Trophoblast cell (in vitro differentiated cells and primary cell): Measurements from ENCODE around the gene IMP4.
A peak's percentile ranks its signal among the peaks of the same experiment; 100 is the strongest.

Experiments
- DNase-seq, 2 donors: peaks; one replicate each; pipeline ENCODE4 v3.0.0-alpha.2; 2016
- H2AFZ ChIP-seq: 2 replicates; pipeline ENCODE4 v1.6.1; 2013; ENCODE audit warnings: low read length, moderate library complexity, mild to moderate bottlenecking; ENCODE audit not compliant: insufficient read depth, poor library complexity
- H2AK5ac ChIP-seq: 2 replicates; pipeline ENCODE4 v1.6.1; 2013; ENCODE audit warnings: mild to moderate bottlenecking, low read length
- H2BK120ac ChIP-seq: 2 replicates; pipeline ENCODE4 v1.6.1; 2013; ENCODE audit warnings: low read length, mild to moderate bottlenecking, moderate library complexity; ENCODE audit not compliant: insufficient read depth, poor library complexity
- H2BK12ac ChIP-seq: 2 replicates; pipeline ENCODE4 v1.6.1; 2013; ENCODE audit warnings: mild to moderate bottlenecking, low read length, moderate library complexity
- H2BK5ac ChIP-seq: 2 replicates; pipeline ENCODE4 v1.6.1; 2013; ENCODE audit warnings: low read length, low read depth, moderate library complexity, mild to moderate bottlenecking; ENCODE audit not compliant: poor library complexity
- H3K14ac ChIP-seq: 2 replicates; pipeline ENCODE4 v1.6.1; 2013; ENCODE audit warnings: mild to moderate bottlenecking, low read length
- H3K18ac ChIP-seq: 2 replicates; pipeline ENCODE4 v1.6.1; 2013; ENCODE audit warnings: mild to moderate bottlenecking, low read length
- H3K23ac ChIP-seq: 2 replicates; pipeline ENCODE4 v1.6.1; 2013; ENCODE audit warnings: low read length
- H3K27ac ChIP-seq: 2 replicates; pipeline ENCODE4 v1.5.1; 2013; ENCODE audit warnings: low read depth, mild to moderate bottlenecking, inconsistent platforms, low read length, moderate library complexity
- H3K27me3 ChIP-seq: 2 replicates; pipeline ENCODE4 v1.6.1; 2013; ENCODE audit warnings: inconsistent platforms, mild to moderate bottlenecking, low read length, moderate library complexity; ENCODE audit not compliant: insufficient read depth
- H3K36me3 ChIP-seq, 2 experiments: 1 replicate in 1 of 2; 2 replicates in 1 of 2; pipeline ENCODE4 v1.6.1; 2013; ENCODE audit warnings: low read length in 2 of 2, mild to moderate bottlenecking in 2 of 2, moderate library complexity in 1 of 2; ENCODE audit not compliant: insufficient read depth in 2 of 2, control insufficient read depth in 1 of 2
- H3K4ac ChIP-seq: 2 replicates; pipeline ENCODE4 v1.6.1; 2013; ENCODE audit warnings: low read depth, mild to moderate bottlenecking, low read length, moderate library complexity
- H3K4me1 ChIP-seq, 2 experiments: 1 replicate in 1 of 2; 2 replicates in 1 of 2; pipeline ENCODE4 v1.6.1; 2013; ENCODE audit warnings: low read length in 2 of 2, mild to moderate bottlenecking in 2 of 2, moderate library complexity in 1 of 2; ENCODE audit not compliant: insufficient read depth in 2 of 2, control insufficient read depth in 1 of 2
- H3K4me2 ChIP-seq: 2 replicates; pipeline ENCODE4 v1.6.1; 2013; ENCODE audit warnings: inconsistent platforms, mild to moderate bottlenecking, low read length, moderate library complexity
- H3K4me3 ChIP-seq: 2 replicates; pipeline ENCODE4 v1.5.1; 2013; ENCODE audit warnings: mild to moderate bottlenecking, low read depth, low read length, inconsistent platforms
- H3K79me1 ChIP-seq: one replicate; pipeline ENCODE4 v1.6.1; 2013; ENCODE audit warnings: low read length
- H3K79me2 ChIP-seq: 2 replicates; pipeline ENCODE4 v1.6.1; 2013; ENCODE audit warnings: low read length, mild to moderate bottlenecking; ENCODE audit not compliant: control insufficient read depth, insufficient read depth, poor library complexity
- H3K9ac ChIP-seq: 2 replicates; pipeline ENCODE4 v1.6.1; 2013; ENCODE audit warnings: mild to moderate bottlenecking, low read length
- H3K9me3 ChIP-seq: 2 replicates; pipeline ENCODE4 v1.6.1; 2013; ENCODE audit warnings: low read depth, mild to moderate bottlenecking, control low read depth, inconsistent platforms, low read length; ENCODE audit not compliant: insufficient read depth
- H4K12ac ChIP-seq: 2 replicates; pipeline ENCODE4 v1.6.1; 2013; ENCODE audit warnings: low read depth, mild to moderate bottlenecking, low read length, moderate library complexity
- H4K8ac ChIP-seq: 2 replicates; pipeline ENCODE4 v1.6.1; 2013; ENCODE audit warnings: low read depth, mild to moderate bottlenecking, low read length, moderate library complexity
- H4K91ac ChIP-seq: one replicate; pipeline ENCODE4 v1.6.1; 2013; ENCODE audit warnings: low read depth, mild to moderate bottlenecking, low read length, moderate library complexity
- WGBS: extraction: QIAGEN DNeasy Blood & Tissue Kit; methylation state at CpG from one replicate; pipeline ENCODE4 v1.1.7; 2013; ENCODE audit warnings: missing lambda C conversion rate; ENCODE audit not compliant: insufficient read length, insufficient coverage; ENCODE audit errors: extremely low coverage; 5-methylcytosine and 5-hydroxymethylcytosine counted together

Gene IMP4

GRCh38 chr2:130336877-130337734 is 5.6 kb upstream of the IMP4 start:
- Histone ChIP-seq H3K4me3 (peak overlapping the region; percentile 76), H2BK5ac (no peak overlapping the region), H3K4me2 (peak overlapping the region; percentile 70), H2AFZ (peak overlapping the region; percentile 32), H3K4me1 (peaks cover 3% of the 10 kb centered on the region in 2 experiments), H4K12ac (no peak overlapping the region), H3K36me3 (peaks cover 2 to 9% of the 10 kb centered on the region in 2 experiments), H3K9ac (no peak overlapping the region), H3K79me1 (peaks cover 2% of the 10 kb centered on the region), H2AK5ac (no peak overlapping the region), H2BK120ac (no peak overlapping the region), H3K27me3 (no peaks in the 10 kb centered on the region), H3K4ac (no peak overlapping the region), H3K23ac (no peak overlapping the region), H3K9me3 (no peaks in the 10 kb centered on the region), H3K79me2 (no peaks in the 10 kb centered on the region), H4K8ac (no peak overlapping the region), H4K91ac (no peak overlapping the region), H2BK12ac (no peak overlapping the region), H3K27ac (no peak overlapping the region), H3K14ac (no peak overlapping the region), H3K18ac (no peak overlapping the region)
- peak; percentile 81 to 84 for DNase-seq
- no CpG with 5 or more reads among the region's 29 CpGs for WGBS

DNA sequence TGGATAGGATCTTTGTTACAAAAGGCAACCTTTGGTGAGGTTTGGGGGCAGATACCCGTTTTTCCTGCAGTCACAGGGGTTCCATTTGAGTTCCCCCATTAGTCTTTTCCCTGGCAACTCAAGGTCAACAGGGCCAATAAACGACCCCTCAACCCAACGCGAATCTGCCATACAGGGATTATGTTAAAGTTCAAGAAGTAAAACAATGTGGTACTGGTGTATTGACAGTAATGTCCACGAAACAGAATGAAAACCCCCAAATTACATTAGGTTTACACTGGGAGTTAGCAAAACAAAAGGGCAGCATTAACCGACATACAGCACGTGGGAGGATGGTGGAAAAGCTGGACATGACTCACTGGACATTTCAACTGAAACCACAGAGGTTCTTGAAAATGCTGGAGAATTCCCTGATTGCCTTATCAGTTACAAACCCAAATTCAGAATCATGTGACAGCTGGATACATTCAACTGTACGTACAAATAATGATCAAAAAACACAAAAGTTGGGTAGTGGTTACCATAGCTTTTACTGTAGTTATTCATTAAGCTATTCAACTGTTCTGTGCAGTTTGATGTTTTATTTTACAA is 4.9 kb upstream of the IMP4 start:
- Histone ChIP-seq H2BK120ac (no peak overlapping the region), H2AK5ac (no peak overlapping the region), H3K4me2 (peak overlapping the region; percentile 70), H3K4ac (no peak overlapping the region), H4K12ac (no peak overlapping the region), H3K23ac (no peak overlapping the region), H4K8ac (no peak overlapping the region), H2BK12ac (no peak overlapping the region), H2AFZ (peak overlapping the region; percentile 32), H4K91ac (no peak overlapping the region), H3K79me2 (no peaks in the 10 kb centered on the region), H2BK5ac (no peak overlapping the region), H3K4me3 (no peak overlapping the region), H3K14ac (no peak overlapping the region), H3K27ac (no peak overlapping the region), H3K4me1 (no peaks in the 10 kb centered on the region), H3K18ac (no peak overlapping the region), H3K36me3 (peaks cover 2 to 9% of the 10 kb centered on the region in 2 experiments), H3K9me3 (no peaks in the 10 kb centered on the region), H3K27me3 (no peaks in the 10 kb centered on the region), H3K79me1 (peaks cover 3% of the 10 kb centered on the region), H3K9ac (no peak overlapping the region)
- peak in 1 of 2 donors; percentile 5 for DNase-seq
- WGBS: no CpG with 5 or more reads among the region's 8 CpGs

- H3K9me3 ChIP-seq: no peaks in the 10 kb centered on the region
- H3K4me1 ChIP-seq: peaks cover 3 to 4% of the 10 kb centered on the region in 2 experiments
- H2BK12ac ChIP-seq: no peak overlapping the region
- no CpG with 5 or more reads among the region's 12 CpGs for WGBS
- H4K8ac ChIP-seq: no peak overlapping the region
- no peak overlapping the region for H3K4me2 ChIP-seq
- H3K18ac ChIP-seq: no peak overlapping the region
- DNase-seq: no peak
- no peak overlapping the region for H3K4me3 ChIP-seq
- no peak overlapping the region for H2AK5ac ChIP-seq
- no peak overlapping the region for H2BK120ac ChIP-seq
- no peaks in the 10 kb centered on the region for H3K27me3 ChIP-seq
- H3K9ac ChIP-seq: no peak overlapping the region
- no peak overlapping the region for H4K91ac ChIP-seq
- peaks cover 2 to 9% of the 10 kb centered on the region in 2 experiments for H3K36me3 ChIP-seq
- H2BK5ac ChIP-seq: no peak overlapping the region
- no peak overlapping the region for H3K14ac ChIP-seq
- H4K12ac ChIP-seq: no peak overlapping the region
- H2AFZ ChIP-seq: no peak overlapping the region
- peaks cover 2% of the 10 kb centered on the region for H3K79me2 ChIP-seq
- H3K23ac ChIP-seq: no peak overlapping the region
- no peak overlapping the region for H3K27ac ChIP-seq
- no peak overlapping the region for H3K4ac ChIP-seq
- H3K79me1 ChIP-seq: peaks cover 6% of the 10 kb centered on the region
These were observed 3.8 kb upstream of the IMP4 start for GRCh38 chr2:130338793-130339345.

DNA sequence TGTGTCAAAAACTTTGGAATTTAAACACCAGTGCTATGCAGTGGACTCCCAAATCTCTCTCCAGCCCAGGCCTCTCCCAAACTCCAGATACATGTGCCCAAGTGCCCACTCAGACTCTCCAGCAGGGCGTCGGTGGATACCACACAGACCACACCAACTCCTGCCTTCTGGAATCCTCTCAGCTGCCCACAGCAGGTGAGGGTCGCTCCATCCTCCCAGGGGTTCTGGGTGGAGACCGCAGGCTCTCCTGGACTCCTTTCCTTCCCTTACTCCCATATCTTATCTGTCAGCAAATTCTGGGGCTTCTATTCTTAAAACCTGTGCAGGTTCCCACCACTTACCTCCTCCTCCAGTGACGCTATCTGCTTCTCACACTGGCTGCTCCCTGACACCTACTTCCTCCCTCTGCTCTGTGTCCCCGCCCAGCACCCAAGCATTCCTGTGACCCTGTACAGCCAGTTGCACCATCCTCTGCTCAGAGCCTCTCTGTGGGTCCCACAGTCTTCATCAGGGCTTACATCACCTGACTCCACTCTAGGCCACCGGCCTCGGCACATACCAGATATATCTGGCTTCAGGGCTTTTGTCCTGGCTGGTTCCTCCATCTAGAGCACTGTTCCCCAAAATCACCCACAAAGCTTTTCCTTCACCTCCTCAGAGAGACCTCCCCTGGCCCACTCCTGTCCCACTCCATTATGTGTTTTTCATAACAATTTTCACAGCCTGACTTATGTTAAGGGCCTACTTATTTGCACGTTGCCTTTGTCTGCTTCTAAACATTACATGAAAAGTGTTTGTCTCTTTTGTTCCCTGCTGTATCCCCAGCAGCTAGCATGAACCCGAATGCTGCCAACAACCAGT is 2.6 kb upstream of the IMP4 start:
- Histone ChIP-seq H3K27ac (no peak overlapping the region), H3K79me2 (peaks cover 2% of the 10 kb centered on the region), H2AFZ (no peak overlapping the region), H3K4me1 (peaks cover 3 to 4% of the 10 kb centered on the region in 2 experiments), H3K9ac (no peak overlapping the region), H3K79me1 (peaks cover 6% of the 10 kb centered on the region), H2BK5ac (no peak overlapping the region), H3K18ac (no peak overlapping the region), H4K12ac (no peak overlapping the region), H3K4me3 (no peak overlapping the region), H2AK5ac (no peak overlapping the region), H2BK120ac (no peak overlapping the region), H3K27me3 (no peaks in the 10 kb centered on the region), H2BK12ac (no peak overlapping the region), H3K4ac (no peak overlapping the region), H3K23ac (no peak overlapping the region), H4K8ac (no peak overlapping the region), H3K36me3 (peaks cover 9 to 18% of the 10 kb centered on the region in 2 experiments), H3K9me3 (no peaks in the 10 kb centered on the region), H3K4me2 (no peak overlapping the region), H3K14ac (no peak overlapping the region), H4K91ac (no peak overlapping the region)
- WGBS: no CpG with 5 or more reads among the region's 10 CpGs
- DNase-seq: peak in 1 of 2 donors; percentile 10
